ENCODE data around the gene ZFP62. TPM values are rescaled to one million over a fixed set of nuclear protein-coding genes. Genes with fewer than 3 reads are reported as not detected.

Gene ZFP62
- total RNA-seq, 2 experiments from 2014 or later = 42.3 to 42.7 TPM

DNA sequence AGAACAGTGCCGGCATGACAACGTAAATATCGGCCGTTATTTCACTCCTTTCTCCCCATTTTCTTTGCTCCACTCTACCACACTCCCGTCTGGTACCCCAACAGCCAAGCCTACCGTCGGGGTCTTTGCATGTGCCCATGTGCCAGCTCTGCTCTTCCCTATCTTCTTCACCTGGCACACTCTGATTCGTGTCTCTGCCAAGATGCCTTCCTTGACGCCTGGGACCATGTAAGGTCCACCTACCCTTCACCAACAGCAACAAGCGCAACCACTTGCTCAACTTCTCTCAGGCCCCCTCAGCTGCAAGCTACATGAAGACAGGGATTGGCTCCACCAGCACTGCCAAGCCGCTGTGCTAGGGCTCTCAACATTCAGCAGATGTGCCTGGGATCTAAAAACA lies 62.9 kb downstream of the ZFP62 start:
- Mint-ChIP-seq H3K27ac (peak overlapping the region; percentile 43), H3K4me1 (peaks cover 66% of the 10 kb centered on the region), H3K27me3 (no peaks in the 10 kb centered on the region), H3K36me3 (peaks cover 43% of the 10 kb centered on the region), H3K4me3 (peak overlapping the region; percentile 28), H3K9me3 (no peaks in the 10 kb centered on the region)
- ATAC-seq (ENCODE audit: low read depth) = no peak
- no peak for DNase-seq
- POLR2A ChIA-PET = no interaction called here

Other genes with a start within 250 kb of the ZFP62 start
- 10 to 100 TPM; 11.6 to 13.2 TPM for gene FLT4, start 211.7 kb downstream of the ZFP62 start, total RNA-seq
- not detected for gene OR2Y1, start 121.2 kb downstream of the ZFP62 start, total RNA-seq
- gene MGAT1, start 58.5 kb downstream of the ZFP62 start, total RNA-seq = 100 to 1,000 TPM; 177 to 186 TPM
- gene BTNL8, start 37.9 kb upstream of the ZFP62 start, total RNA-seq = not detected
- not detected for gene BTNL3, start 127.6 kb upstream of the ZFP62 start, total RNA-seq
- gene BTNL9, start 179.0 kb upstream of the ZFP62 start, total RNA-seq = not detected

All from activated naive CD8-positive, alpha-beta T cell treated with anti-CD3 and anti-CD28 coated beads, Interleukin-2, amount 10 ng/mL, durations not matched to agents 7 days and 5 days (primary cell).